ENCODE measurements around the gene PLEKHA1. TPM values are rescaled to one million over a fixed set of nuclear protein-coding genes. Genes with fewer than 3 reads are reported as not detected.

Gene PLEKHA1
- total and polyA plus RNA-seq, 2 of the 13 experiments (the other 11 are each of a cell fraction or from before 2014, with no cell fraction given): 32.2 to 53.3 TPM

GRCh38 chr10:122407375-122408125 is 33.0 kb downstream of the PLEKHA1 start:
- H3K79me2 ChIP-seq (ENCODE audit: insufficient read depth, low read length): no peaks in the 10 kb centered on the region
- no TSS peak for BruUV-seq (replicated peaks)
- no peak for ATAC-seq
- peak overlapping the region; percentile 7 for H3K27ac ChIP-seq (ENCODE audit: extremely low read length, insufficient read depth, low read length)
- intact Hi-C loops (cut with micrococcal nuclease; ENCODE audit: unreplicated experiment): no loop called here
- no peak for FAIRE-seq
- ChIA-PET POLR2A (no interaction called here), CTCF (ENCODE audit: low intra/inter-chr PET ratio, low total read pairs) (no interaction called here)
- H3K9me3 ChIP-seq (ENCODE audit: low read length): no peaks in the 10 kb centered on the region
- H3K9ac ChIP-seq (ENCODE audit: insufficient read depth, low read depth, low read length): no peak overlapping the region
- WGBS (ENCODE audit: low lambda C conversion rate): 85% methylated on average over 8 of the region's 8 CpGs
- no peak overlapping the region for H3K4me2 ChIP-seq (ENCODE audit: low read depth, low read length)
- in situ Hi-C loops (cut with HindIII; ENCODE audit: extremely low pct_ligation_motif_present, low pct_unique_long_range_greater_than_20kb): no loop called here
- no peak overlapping the region for H2AFZ ChIP-seq (ENCODE audit: low read length)
- DNase-seq (ENCODE audit: low spot score): no peak
- TF ChIP-seq KIAA2018 (CRISPR knock-in tag; IDR thresholded peaks at IDR 0.05; ENCODE audit: borderline replicate concordance) (no peak), ZNF264 (CRISPR knock-in tag; IDR thresholded peaks at IDR 0.05) (no peak), RARA (CRISPR knock-in tag; IDR thresholded peaks at IDR 0.05) (no peak), ZNF788 (CRISPR knock-in tag; IDR thresholded peaks at IDR 0.05; ENCODE audit: borderline replicate concordance) (no peak), HMGXB4 (CRISPR knock-in tag; IDR thresholded peaks at IDR 0.05; ENCODE audit: borderline replicate concordance in 1 of 2, low read depth in 1 of 2) (no peak)
- TF ChIP-seq, protein P1, sequence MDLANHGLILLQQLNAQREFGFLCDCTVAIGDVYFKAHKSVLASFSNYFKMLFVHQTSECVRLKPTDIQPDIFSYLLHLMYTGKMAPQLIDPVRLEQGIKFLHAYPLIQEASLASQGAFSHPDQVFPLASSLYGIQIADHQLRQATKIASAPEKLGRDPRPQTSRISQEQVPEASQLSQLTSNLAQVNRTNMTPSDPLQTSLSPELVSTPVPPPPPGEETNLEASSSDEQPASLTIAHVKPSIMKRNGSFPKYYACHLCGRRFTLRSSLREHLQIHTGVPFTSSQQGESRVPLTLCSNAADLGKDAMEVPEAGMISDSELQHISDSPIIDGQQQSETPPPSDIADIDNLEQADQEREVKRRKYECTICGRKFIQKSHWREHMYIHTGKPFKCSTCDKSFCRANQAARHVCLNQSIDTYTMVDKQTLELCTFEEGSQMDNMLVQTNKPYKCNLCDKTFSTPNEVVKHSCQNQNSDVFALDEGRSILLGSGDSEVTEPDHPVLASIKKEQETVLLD (CRISPR knock-in tag; IDR thresholded peaks at IDR 0.05; ENCODE audit: low read depth): no peak
- no peak overlapping the region for H3K4me3 ChIP-seq (replicated peaks in 1 of 3; ENCODE audit: insufficient read depth in 1 of 3, low read depth in 2 of 3, low read length in 3 of 3)
- H3K27me3 ChIP-seq (ENCODE audit: control insufficient read depth in 1 of 2, insufficient read depth in 2 of 2, low read length in 2 of 2): no peaks in the 10 kb centered on the region
- H4K20me1 ChIP-seq (ENCODE audit: insufficient read depth, low read length): no peaks in the 10 kb centered on the region
- peaks cover 17 to 69% of the 10 kb centered on the region in 2 experiments; a peak in 4 of 5 replicates for H3K36me3 ChIP-seq (replicated peaks in 1 of 2; ENCODE audit: control insufficient read depth in 1 of 2, insufficient read depth in 2 of 2, low read length in 2 of 2)
- no peaks in the 10 kb centered on the region for H3K4me1 ChIP-seq (ENCODE audit: insufficient read depth, low read length)
